Testis (tissue), 2 donors: Measurements from ENCODE around the gene GMDS.

Experiments
- CTCF ChIP-seq, 3 experiments: fragments of 450-650 bp in 2 of 3; fragments of 200-600 bp in 1 of 3; sonication (generic) in 1 of 3; IDR thresholded peaks; one replicate each; pipeline ENCODE4 v1.5.1; 2016 to 2019; ENCODE audit warnings: antibody characterized with exemption in 3 of 3, mild to moderate bottlenecking in 2 of 3, moderate library complexity in 1 of 3
- POLR2A ChIP-seq: fragments of 450-650 bp; IDR thresholded peaks from one replicate; pipeline ENCODE4 v1.6.1; 2017; ENCODE audit warnings: antibody characterized with exemption, mild to moderate bottlenecking, moderate library complexity

GRCh38 chr6:2111162-2111677 is 134.2 kb downstream of the GMDS start:
- no peak for TF ChIP-seq CTCF (IDR thresholded peaks at IDR 0.05)
- TF ChIP-seq POLR2A = no peak
